Right lobe of liver (tissue), 6 donors: Measurements from ENCODE around the gene PARVA. TPM values are rescaled to one million over a fixed set of nuclear protein-coding genes. Genes with fewer than 3 reads are reported as not detected.
"Not testable (repeated sequence)": the region's sequence is repeated elsewhere in the genome, so short reads cannot be mapped to it uniquely, and the experiment has no call there.

Experiments
- ATAC-seq, 4 donors: fragments of 200-7000 bp; cut with Tn5 transposase; one replicate each; pipeline ENCODE4 v1.9.1; 2020; ENCODE audit warnings: mild to moderate bottlenecking in 4 of 4, moderate library complexity in 4 of 4
- DNase-seq, 3 donors: peaks; one replicate each; pipeline ENCODE4 v3.0.0-alpha.2; 2020
- H3K27ac ChIP-seq, 3 donors: fragments of 200-600 bp; one replicate each; pipeline ENCODE4 v1.8.0; 2022
- H3K27me3 ChIP-seq, 2 donors: fragments of 200-600 bp; one replicate each; pipeline ENCODE4 v1.8.0; 2022
- H3K36me3 ChIP-seq, 4 donors: fragments of 200-600 bp; sonication (generic) in 1 of 4; one replicate each; pipeline versions ENCODE4 v1.5.1 to v1.8.0; 2017 to 2022; ENCODE audit warnings: control low read depth in 1 of 4
- H3K4me1 ChIP-seq, 4 donors: fragments of 200-600 bp; sonication (generic) in 1 of 4; one replicate each; pipeline versions ENCODE4 v1.5.1 to v1.8.0; 2017 to 2022; ENCODE audit warnings: control low read depth in 1 of 4
- H3K4me3 ChIP-seq, 3 donors: fragments of 200-600 bp; one replicate each; pipeline ENCODE4 v1.8.0; 2022
- H3K9me3 ChIP-seq, 4 donors: fragments of 200-600 bp; sonication (generic) in 1 of 4; one replicate each; pipeline versions ENCODE4 v1.5.1 to v1.8.0; 2017 to 2022; ENCODE audit warnings: control low read depth in 1 of 4
- POLR2A ChIP-seq: fragments of 450-650 bp; IDR thresholded peaks from one replicate; pipeline ENCODE4 v1.6.1; 2017; ENCODE audit warnings: antibody characterized with exemption, mild to moderate bottlenecking
- WGBS: methylation state at CpG from one replicate; pipeline ENCODE4 v1.1.6; 2018; ENCODE audit warnings: low coverage, low lambda C conversion rate; ENCODE audit not compliant: insufficient coverage; ENCODE audit errors: missing lambda C conversion rate; 5-methylcytosine and 5-hydroxymethylcytosine counted together
- intact Hi-C, 2 donors: fragments of 100-400 bp; cut with DNase I; formaldehyde crosslinking; loops; one replicate each; pipeline versions ENCODE4 v1.11.2 to v1.14.1; 2022
- total RNA-seq, 6 experiments: library from RNA; depleted of rRNA in 2 of 6; stranded (reverse); fragments of >200 nt in 2 of 6; fragmentation: NEBNext Ultra II Directional in 3 of 6; extraction: Animal tissue kit (Norgen Biotek cat#: 25700) in 3 of 6; gene quantifications; one replicate each; pipeline versions ENCODE4 v1.1.0 to v1.2.4, GENCODE V29; 2016 to 2023
- TF ChIP-seq, protein P1 (sequence below), 4 donors: fragments of 200-600 bp in 3 of 4; fragments of 450-650 bp in 1 of 4; IDR thresholded peaks; one replicate each; pipeline versions ENCODE4 v1.5.1 to v1.8.0; 2016 to 2022; ENCODE audit warnings: antibody characterized with exemption in 4 of 4, mild to moderate bottlenecking in 2 of 4
- donor health status: DM: no; HTN: yes; CAD: no.
- donor health status: DM: no; HTN: no; CAD: no.
- donor health status: DM: no; HTN: no; CAD: no.
- donor health status: DM: no; HTN: yes; CAD: no.
- donor health status: DM: no; HTN: yes; CAD: no.

PARVA gene
- total RNA-seq, 6 experiments from 2014 or later: 11.1 to 27.5 (median 21.8) TPM

GRCh38 chr11:12518606-12519385 lies 141.4 kb downstream of the PARVA start:
- Histone ChIP-seq H3K27me3 (no peaks in the 10 kb centered on the region), H3K9me3 (no peaks in the 10 kb centered on the region), H3K27ac (no peak overlapping the region), H3K36me3 (no peaks in the 10 kb centered on the region), H3K4me1 (no peaks in the 10 kb centered on the region), H3K4me3 (no peak overlapping the region)
- ATAC-seq (no peak), DNase-seq (no peak)
- WGBS: 90% methylated on average over 4 of the region's 15 CpGs
- intact Hi-C loops: no loop called here
- TF ChIP-seq, protein P1, sequence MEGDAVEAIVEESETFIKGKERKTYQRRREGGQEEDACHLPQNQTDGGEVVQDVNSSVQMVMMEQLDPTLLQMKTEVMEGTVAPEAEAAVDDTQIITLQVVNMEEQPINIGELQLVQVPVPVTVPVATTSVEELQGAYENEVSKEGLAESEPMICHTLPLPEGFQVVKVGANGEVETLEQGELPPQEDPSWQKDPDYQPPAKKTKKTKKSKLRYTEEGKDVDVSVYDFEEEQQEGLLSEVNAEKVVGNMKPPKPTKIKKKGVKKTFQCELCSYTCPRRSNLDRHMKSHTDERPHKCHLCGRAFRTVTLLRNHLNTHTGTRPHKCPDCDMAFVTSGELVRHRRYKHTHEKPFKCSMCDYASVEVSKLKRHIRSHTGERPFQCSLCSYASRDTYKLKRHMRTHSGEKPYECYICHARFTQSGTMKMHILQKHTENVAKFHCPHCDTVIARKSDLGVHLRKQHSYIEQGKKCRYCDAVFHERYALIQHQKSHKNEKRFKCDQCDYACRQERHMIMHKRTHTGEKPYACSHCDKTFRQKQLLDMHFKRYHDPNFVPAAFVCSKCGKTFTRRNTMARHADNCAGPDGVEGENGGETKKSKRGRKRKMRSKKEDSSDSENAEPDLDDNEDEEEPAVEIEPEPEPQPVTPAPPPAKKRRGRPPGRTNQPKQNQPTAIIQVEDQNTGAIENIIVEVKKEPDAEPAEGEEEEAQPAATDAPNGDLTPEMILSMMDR (IDR thresholded peaks at IDR 0.05): no peak
- no peak for TF ChIP-seq POLR2A

DNA sequence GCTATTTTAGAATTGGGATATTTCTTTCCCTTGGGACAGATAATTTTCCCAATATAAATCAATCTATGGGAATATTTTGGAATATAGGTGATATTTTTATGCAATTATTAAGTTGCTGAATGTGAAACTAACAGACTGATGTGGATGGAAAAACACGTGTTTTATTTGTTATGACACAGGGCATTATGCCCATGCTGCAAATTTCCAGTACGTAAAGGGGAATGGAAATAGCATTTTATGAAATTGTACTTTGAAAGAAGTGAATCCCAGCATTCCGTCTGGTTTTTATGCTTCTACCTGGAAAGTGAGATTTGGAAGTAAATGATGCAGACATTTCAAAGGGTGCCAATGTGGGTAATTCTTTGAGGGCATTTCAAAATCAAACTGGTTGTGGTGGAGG lies 142.7 kb downstream of the PARVA start:
- TF ChIP-seq, protein P1 (IDR thresholded peaks at IDR 0.05): no peak
- no peak for TF ChIP-seq POLR2A
- WGBS: 93% methylated on average over 3 of the region's 3 CpGs
- Histone ChIP-seq H3K9me3 (no peaks in the 10 kb centered on the region), H3K4me1 (no peaks in the 10 kb centered on the region), H3K27me3 (no peaks in the 10 kb centered on the region), H3K4me3 (no peak overlapping the region), H3K27ac (no peak overlapping the region), H3K36me3 (no peaks in the 10 kb centered on the region)
- DNase-seq (no peak), ATAC-seq (no peak)
- intact Hi-C loops: no loop called here

- intact Hi-C loops, H3K36me3 ChIP-seq, ATAC-seq, H3K9me3 ChIP-seq, H3K4me1 ChIP-seq, H3K27me3 ChIP-seq, DNase-seq, H3K4me3 ChIP-seq, H3K27ac ChIP-seq: not testable (repeated sequence)
- WGBS: 71% methylated on average over 3 of the region's 6 CpGs
Measured at GRCh38 chr11:12520576-12520975, 143.2 kb downstream of the PARVA start.

- no peak for ATAC-seq
- 71% methylated on average over 3 of the region's 9 CpGs for WGBS
- intact Hi-C loops: no loop called here
- Histone ChIP-seq H3K9me3 (no peaks in the 10 kb centered on the region), H3K4me3 (no peak overlapping the region), H3K27ac (no peak overlapping the region), H3K36me3 (no peaks in the 10 kb centered on the region), H3K4me1 (no peaks in the 10 kb centered on the region), H3K27me3 (no peaks in the 10 kb centered on the region)
- TF ChIP-seq POLR2A: no peak
- TF ChIP-seq, protein P1 (IDR thresholded peaks at IDR 0.05): no peak
- DNase-seq: no peak
Measured at GRCh38 chr11:12523180-12523924, 146.0 kb downstream of the PARVA start.

DNA sequence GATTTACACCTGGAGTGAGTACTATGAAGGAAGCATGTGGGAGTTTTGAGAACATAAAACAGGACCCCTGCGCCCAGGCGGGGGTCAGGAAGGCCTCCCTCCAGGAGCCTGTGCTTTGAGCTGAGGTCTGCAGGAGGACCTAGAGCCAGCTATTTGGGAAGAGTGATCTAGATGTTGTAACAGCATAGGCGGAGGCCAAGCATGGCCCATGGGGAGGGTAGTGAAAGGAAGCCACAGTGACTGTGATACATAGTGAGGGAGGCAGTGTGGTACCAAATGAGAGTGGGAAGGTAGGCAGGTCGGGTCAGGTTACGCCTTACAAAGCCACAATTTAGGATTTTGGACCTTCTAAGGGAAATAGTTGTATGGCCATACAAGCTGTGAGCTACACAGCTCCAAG lies 147.5 kb downstream of the PARVA start:
- H3K36me3 ChIP-seq: no peaks in the 10 kb centered on the region
- no peak for ATAC-seq
- H3K9me3 ChIP-seq: no peaks in the 10 kb centered on the region
- no peak for TF ChIP-seq POLR2A
- TF ChIP-seq, protein P1 (IDR thresholded peaks at IDR 0.05): no peak
- intact Hi-C loops: no loop called here
- 89% methylated on average over 5 of the region's 5 CpGs for WGBS
- DNase-seq: no peak
- H3K27me3 ChIP-seq: no peaks in the 10 kb centered on the region
- peaks cover 0 to 7% (median 3%) of the 10 kb centered on the region in 4 donors for H3K4me1 ChIP-seq
- no peak overlapping the region for H3K4me3 ChIP-seq
- no peak overlapping the region for H3K27ac ChIP-seq
